PC-9 (cell line): ENCODE data around the gene RFT1.

Source experiments
- CTCF ChIP-seq: fragments of 200-600 bp; sonication (generic); conservative IDR thresholded peaks from 2 replicates; pipeline ENCODE4 v1.6.1; 2017; ENCODE audit warnings: mixed run types, antibody characterized with exemption, mild to moderate bottlenecking, moderate library complexity
- EZH2 ChIP-seq: fragments of 200-600 bp; sonication (generic); IDR thresholded peaks from 2 replicates; pipeline ENCODE4 v1.8.0; 2017; ENCODE audit warnings: antibody characterized with exemption, low read depth

GRCh38 chr3:53109891-53110771 is 20.1 kb downstream of the RFT1 start:
- peak; percentile 41; the same call in 1 of the 2 replicates for TF ChIP-seq CTCF
- TF ChIP-seq EZH2: no peak
